GM19395 (cell line): Measurements from ENCODE around the gene PCDHGA8.
"Not testable (repeated sequence)": the region's sequence is repeated elsewhere in the genome, so short reads cannot be mapped to it uniquely, and the experiment has no call there.

Experiments used
- ATAC-seq: cut with Tn5 transposase; IDR thresholded peaks from one replicate; pipeline ENCODE4 v1.9.1; 2021; ENCODE audit warnings: mild to moderate bottlenecking, moderate library complexity; ENCODE audit not compliant: unreplicated experiment

PCDHGA8 gene

GRCh38 chr5:141392429-141393198 lies at the start of gene PCDHGA8:
PCDHGA8 (plus strand) TSS chr5:141392633; CDS start chr5:141392814, 181 bp downstream.
- no peak for ATAC-seq

GRCh38 chr5:141342773-141343172 lies 49.7 kb upstream of the PCDHGA8 start:
- ATAC-seq: no peak

- ATAC-seq: no peak
Observed at GRCh38 chr5:141343242-141343952, 49.0 kb upstream of the PCDHGA8 start, which contains the start of gene PCDHGA3. PCDHGA3 (plus strand) TSS chr5:141343829; CDS start chr5:141344034, 205 bp downstream.

- ATAC-seq: no peak
Observed at GRCh38 chr5:141343953-141344463, 48.4 kb upstream of the PCDHGA8 start.

- ATAC-seq: no peak
Observed at GRCh38 chr5:141345327-141345726, 47.1 kb upstream of the PCDHGA8 start.

- ATAC-seq: not testable (repeated sequence)
Observed at GRCh38 chr5:141346017-141346416, 46.4 kb upstream of the PCDHGA8 start.

- ATAC-seq: no peak
Observed at GRCh38 chr5:141349917-141350619, 42.4 kb upstream of the PCDHGA8 start, which contains the start of gene PCDHGB1. PCDHGB1 (plus strand) TSS chr5:141350099; CDS start chr5:141350261, 162 bp downstream.

- ATAC-seq: no peak
Observed at GRCh38 chr5:141351591-141351990, 40.8 kb upstream of the PCDHGA8 start.

GRCh38 chr5:141354900-141355469 lies 37.4 kb upstream of the PCDHGA8 start, which contains the start of gene PCDHGA4:
PCDHGA4 (plus strand) TSS chr5:141355021; CDS start chr5:141355108, 87 bp downstream.
- no peak for ATAC-seq

- no peak for ATAC-seq
Observed at GRCh38 chr5:141355641-141356040, 36.8 kb upstream of the PCDHGA8 start.

- ATAC-seq: no peak
Observed at GRCh38 chr5:141356133-141356532, 36.3 kb upstream of the PCDHGA8 start.

- no peak for ATAC-seq
Observed at GRCh38 chr5:141356950-141357349, 35.5 kb upstream of the PCDHGA8 start.

- ATAC-seq: peak; percentile 84
Observed at GRCh38 chr5:141359790-141360426, 32.5 kb upstream of the PCDHGA8 start, which contains the start of gene PCDHGB2. PCDHGB2 (plus strand) TSS chr5:141359994; CDS start chr5:141360136, 142 bp downstream.

GRCh38 chr5:141360685-141361084 lies 31.7 kb upstream of the PCDHGA8 start:
- ATAC-seq: no peak

- ATAC-seq: no peak
Observed at GRCh38 chr5:141362719-141363118, 29.7 kb upstream of the PCDHGA8 start.

- ATAC-seq: no peak
Observed at GRCh38 chr5:141363952-141364660, 28.3 kb upstream of the PCDHGA8 start, which contains the start of gene PCDHGA5. PCDHGA5 (plus strand) TSS chr5:141364162; CDS start chr5:141364331, 169 bp downstream.

- ATAC-seq: no peak
Observed at GRCh38 chr5:141366016-141366896, 26.2 kb upstream of the PCDHGA8 start.
